ENCODE data around the gene CXorf51B. TPM values are rescaled to one million over a fixed set of nuclear protein-coding genes. Genes with fewer than 3 reads are reported as not detected.
"Not testable (repeated sequence)": the region's sequence is repeated elsewhere in the genome, so short reads cannot be mapped to it uniquely, and the experiment has no call there.

CXorf51B gene
- not detected in 2 replicates for total RNA-seq (2014; rRNA removed; shearing (Covaris generic))
- polyA plus RNA-seq (2014; cell fraction: nucleus; rRNA removed) = not detected in 2 replicates

DNA sequence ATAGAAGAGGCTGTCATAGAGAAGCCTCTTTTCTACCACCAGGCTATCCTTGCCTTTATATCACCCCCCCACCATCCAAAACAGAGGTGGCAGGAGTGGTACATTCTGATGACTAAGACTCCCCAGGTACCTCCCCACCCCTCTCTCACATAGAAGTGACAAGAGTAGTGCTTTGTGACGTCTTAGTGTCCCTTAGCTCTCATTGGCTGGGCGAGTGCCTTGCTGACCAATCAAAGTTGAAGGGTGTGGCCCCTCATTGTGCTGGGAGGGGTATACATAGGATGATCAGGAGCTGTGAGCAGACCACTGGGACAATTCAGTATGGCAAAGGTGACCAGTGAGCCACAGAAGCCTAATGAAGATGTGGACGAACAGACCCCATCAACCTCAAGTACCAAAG is at the start of gene CXorf51B:
TSS of gene CXorf51B (plus strand) at position 301 of the 400 bp plus-strand sequence. CDS start at position 322, 21 bp downstream.
- not testable (repeated sequence) for DNase-seq (ENCODE audit: extremely low read depth, low read depth)

DNA sequence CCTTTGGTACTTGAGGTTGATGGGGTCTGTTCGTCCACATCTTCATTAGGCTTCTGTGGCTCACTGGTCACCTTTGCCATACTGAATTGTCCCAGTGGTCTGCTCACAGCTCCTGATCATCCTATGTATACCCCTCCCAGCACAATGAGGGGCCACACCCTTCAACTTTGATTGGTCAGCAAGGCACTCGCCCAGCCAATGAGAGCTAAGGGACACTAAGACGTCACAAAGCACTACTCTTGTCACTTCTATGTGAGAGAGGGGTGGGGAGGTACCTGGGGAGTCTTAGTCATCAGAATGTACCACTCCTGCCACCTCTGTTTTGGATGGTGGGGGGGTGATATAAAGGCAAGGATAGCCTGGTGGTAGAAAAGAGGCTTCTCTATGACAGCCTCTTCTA is 5.1 kb downstream of the CXorf51B start, which contains the start of gene CXorf51A:
TSS of gene CXorf51A (minus strand) at position 101 of the 400 bp plus-strand sequence. CDS start at position 80, 21 bp downstream.
- not testable (repeated sequence) for DNase-seq (ENCODE audit: extremely low read depth, low read depth)

DNA sequence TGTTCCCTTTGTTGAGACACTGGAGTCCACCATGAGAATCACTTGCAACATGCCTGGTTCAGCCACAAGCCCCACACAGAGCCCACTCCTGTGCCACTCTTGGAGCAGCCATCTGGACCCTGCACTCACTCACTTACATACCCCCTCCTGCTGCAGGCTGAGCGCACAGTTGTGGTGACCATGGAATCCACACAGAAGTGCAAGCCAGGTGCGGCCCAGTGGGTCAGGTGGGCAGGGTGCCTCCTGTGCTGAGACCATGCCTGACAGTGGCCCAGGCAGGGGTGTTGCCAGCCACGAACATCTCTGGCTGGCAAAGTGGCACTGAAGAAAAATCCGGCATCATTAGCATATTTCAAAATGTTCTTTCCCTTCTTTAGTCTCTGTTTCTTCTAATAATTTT is 22.4 kb downstream of the CXorf51B start:
- no peak for DNase-seq (ENCODE audit: extremely low read depth, low read depth)

DNA sequence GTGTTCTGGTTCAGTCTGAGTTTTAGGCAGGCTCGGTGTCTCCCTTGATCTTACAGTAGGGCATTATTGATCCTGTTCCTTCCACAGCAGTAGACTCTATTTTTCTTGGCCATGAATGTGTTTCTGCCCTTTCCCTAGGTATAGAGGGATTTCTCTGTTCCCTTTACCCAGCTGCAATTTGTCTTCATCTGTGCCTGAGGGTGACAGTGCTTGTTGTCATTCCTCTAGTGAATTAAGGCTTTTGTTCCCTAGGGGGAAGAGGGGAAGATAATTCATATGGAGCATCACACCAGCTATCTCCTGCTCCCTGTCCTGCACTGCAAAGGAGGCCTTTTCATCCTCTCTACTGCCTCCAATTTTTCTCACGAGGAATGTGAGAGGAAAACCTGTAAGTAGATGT is 44.7 kb downstream of the CXorf51B start:
- DNase-seq (ENCODE audit: extremely low read depth, low read depth) = no peak

Other genes with a start within 250 kb of the CXorf51B start
- not detected in 2 replicates for gene CXorf51A, start 5.0 kb downstream of the CXorf51B start, total RNA-seq (2014; rRNA removed; shearing (Covaris generic))

Measured in NCI-H460 (cell line).